Astrocyte (in vitro differentiated cells and primary cell): Measurements from ENCODE around the gene DNAJC13. TPM values are rescaled to one million over a fixed set of nuclear protein-coding genes. Genes with fewer than 3 reads are reported as not detected.

Experiments used
- DNase-seq: peaks from one replicate; pipeline ENCODE4 v3.0.0-alpha.2; 2010; ENCODE audit warnings: low read depth
- FAIRE-seq: peaks from 2 replicates; lab custom pipeline; 2011; peaks lifted over from hg19 to GRCh38; lab: Jason Lieb, UNC
- H2AFZ ChIP-seq: 2 replicates; pipeline ENCODE4 v1.6.0; 2012; ENCODE audit warnings: low read depth, low read length, inconsistent platforms
- H3K27ac ChIP-seq: 2 replicates; pipeline ENCODE4 v1.5.1; 2011; ENCODE audit warnings: low read depth, low read length, inconsistent platforms
- H3K27me3 ChIP-seq: 2 replicates; pipeline ENCODE4 v1.6.0; 2011; ENCODE audit warnings: low read length, inconsistent platforms; ENCODE audit not compliant: insufficient read depth
- H3K36me3 ChIP-seq: 2 replicates; pipeline ENCODE4 v1.5.1; 2011; ENCODE audit warnings: low read length, inconsistent platforms; ENCODE audit not compliant: insufficient read depth
- H3K4me1 ChIP-seq: 2 replicates; pipeline ENCODE4 v1.5.1; 2011; ENCODE audit warnings: low read length, inconsistent platforms; ENCODE audit not compliant: insufficient read depth
- H3K4me2 ChIP-seq: 2 replicates; pipeline ENCODE4 v1.6.0; 2012; ENCODE audit warnings: low read length, inconsistent platforms
- H3K4me3 ChIP-seq: 2 replicates; pipeline ENCODE4 v1.5.1; 2011; ENCODE audit warnings: low read depth, mild to moderate bottlenecking, low read length, inconsistent platforms; ENCODE audit not compliant: insufficient read depth
- H3K79me2 ChIP-seq: 2 replicates; pipeline ENCODE4 v1.6.0; 2012; ENCODE audit warnings: mild to moderate bottlenecking, low read length, inconsistent platforms; ENCODE audit not compliant: insufficient read depth
- H3K9ac ChIP-seq: 2 replicates; pipeline ENCODE4 v1.6.0; 2012; ENCODE audit warnings: mild to moderate bottlenecking, low read length, inconsistent platforms
- H3K9me3 ChIP-seq: 2 replicates; pipeline ENCODE4 v1.5.1; 2012; ENCODE audit warnings: low read depth, mild to moderate bottlenecking, low read length, inconsistent platforms; ENCODE audit not compliant: insufficient read depth
- H4K20me1 ChIP-seq: 2 replicates; pipeline ENCODE4 v1.6.0; 2012; ENCODE audit warnings: low read length, inconsistent platforms; ENCODE audit not compliant: insufficient read depth
- H3K27ac Mint-ChIP-seq: one replicate; pipeline ENCODE4 v1.8.0; 2021; ENCODE audit warnings: mild to moderate bottlenecking, mixed read lengths; ENCODE audit not compliant: unreplicated experiment
- H3K27me3 Mint-ChIP-seq: one replicate; pipeline ENCODE4 v1.8.0; 2021; ENCODE audit warnings: low read depth, mixed read lengths; ENCODE audit not compliant: unreplicated experiment
- H3K36me3 Mint-ChIP-seq: one replicate; pipeline ENCODE4 v1.8.0; 2021; ENCODE audit warnings: low read depth, mixed read lengths; ENCODE audit not compliant: unreplicated experiment
- H3K4me1 Mint-ChIP-seq: one replicate; pipeline ENCODE4 v1.8.0; 2021; ENCODE audit warnings: low read depth, mixed read lengths; ENCODE audit not compliant: unreplicated experiment
- H3K4me3 Mint-ChIP-seq: one replicate; pipeline ENCODE4 v1.8.0; 2021; ENCODE audit warnings: mild to moderate bottlenecking, moderate library complexity, mixed read lengths; ENCODE audit not compliant: unreplicated experiment
- H3K9me3 Mint-ChIP-seq: one replicate; pipeline ENCODE4 v1.8.0; 2021; ENCODE audit warnings: mild to moderate bottlenecking, mixed read lengths; ENCODE audit not compliant: unreplicated experiment
- EZH2 ChIP-seq: IDR thresholded peaks from 2 replicates; pipeline ENCODE4 v1.6.1; 2012; ENCODE audit warnings: mild to moderate bottlenecking, low read length, inconsistent platforms; ENCODE audit not compliant: insufficient read depth
- total RNA-seq: library from RNA; stranded (reverse); gene quantifications from 2 replicates; pipeline ENCODE4 v1.2.1, GENCODE V29; 2021
- TF ChIP-seq, protein P1 (sequence below): IDR thresholded peaks from 2 replicates; pipeline ENCODE4 v1.5.1; 2011; ENCODE audit warnings: low read depth, mild to moderate bottlenecking, inconsistent platforms, low read length, moderate library complexity; ENCODE audit not compliant: insufficient read depth

DNAJC13 gene
- total RNA-seq, 1 donor from 2014 or later: 38.5 TPM

DNA sequence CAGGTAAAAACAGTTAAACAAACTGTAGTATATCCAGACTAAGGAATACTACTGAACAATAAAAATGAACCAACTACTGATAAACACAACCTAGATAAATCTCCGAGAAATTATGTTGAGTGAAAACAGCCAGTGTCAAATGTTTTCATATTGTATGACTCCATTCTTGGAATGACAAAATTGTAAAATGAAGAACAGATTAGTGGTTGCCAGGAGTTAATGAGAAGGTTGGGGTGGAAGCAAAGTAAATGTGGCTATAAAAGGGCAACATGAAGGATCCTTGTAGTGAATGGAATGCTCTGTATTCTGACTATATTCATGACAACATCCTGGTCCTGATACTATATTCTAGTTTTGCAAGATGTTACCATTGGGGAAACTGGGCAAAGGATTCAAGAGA lies 152.3 kb downstream of the DNAJC13 start:
- H3K27ac ChIP-seq: no peak overlapping the region
- no peak overlapping the region for H3K4me2 ChIP-seq
- H3K9me3 Mint-ChIP-seq: peaks cover 6% of the 10 kb centered on the region
- H3K4me3 ChIP-seq: no peak overlapping the region
- H3K36me3 ChIP-seq: no peaks in the 10 kb centered on the region
- no peak overlapping the region for H3K9ac ChIP-seq
- peaks cover 7% of the 10 kb centered on the region for H3K36me3 Mint-ChIP-seq
- peak; percentile 36 for DNase-seq
- H3K27me3 Mint-ChIP-seq: no peaks in the 10 kb centered on the region
- no peaks in the 10 kb centered on the region for H3K4me1 ChIP-seq
- no peak overlapping the region for H3K4me3 Mint-ChIP-seq
- H2AFZ ChIP-seq: no peak overlapping the region
- no peak overlapping the region for H3K27ac Mint-ChIP-seq
- peaks cover 5% of the 10 kb centered on the region for H3K4me1 Mint-ChIP-seq
- TF ChIP-seq, protein P1, sequence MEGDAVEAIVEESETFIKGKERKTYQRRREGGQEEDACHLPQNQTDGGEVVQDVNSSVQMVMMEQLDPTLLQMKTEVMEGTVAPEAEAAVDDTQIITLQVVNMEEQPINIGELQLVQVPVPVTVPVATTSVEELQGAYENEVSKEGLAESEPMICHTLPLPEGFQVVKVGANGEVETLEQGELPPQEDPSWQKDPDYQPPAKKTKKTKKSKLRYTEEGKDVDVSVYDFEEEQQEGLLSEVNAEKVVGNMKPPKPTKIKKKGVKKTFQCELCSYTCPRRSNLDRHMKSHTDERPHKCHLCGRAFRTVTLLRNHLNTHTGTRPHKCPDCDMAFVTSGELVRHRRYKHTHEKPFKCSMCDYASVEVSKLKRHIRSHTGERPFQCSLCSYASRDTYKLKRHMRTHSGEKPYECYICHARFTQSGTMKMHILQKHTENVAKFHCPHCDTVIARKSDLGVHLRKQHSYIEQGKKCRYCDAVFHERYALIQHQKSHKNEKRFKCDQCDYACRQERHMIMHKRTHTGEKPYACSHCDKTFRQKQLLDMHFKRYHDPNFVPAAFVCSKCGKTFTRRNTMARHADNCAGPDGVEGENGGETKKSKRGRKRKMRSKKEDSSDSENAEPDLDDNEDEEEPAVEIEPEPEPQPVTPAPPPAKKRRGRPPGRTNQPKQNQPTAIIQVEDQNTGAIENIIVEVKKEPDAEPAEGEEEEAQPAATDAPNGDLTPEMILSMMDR: no peak
- TF ChIP-seq EZH2: no peak
- H4K20me1 ChIP-seq: no peaks in the 10 kb centered on the region
- FAIRE-seq: peak; percentile 81
- no peaks in the 10 kb centered on the region for H3K27me3 ChIP-seq
- H3K79me2 ChIP-seq: no peaks in the 10 kb centered on the region
- no peaks in the 10 kb centered on the region for H3K9me3 ChIP-seq

DNA sequence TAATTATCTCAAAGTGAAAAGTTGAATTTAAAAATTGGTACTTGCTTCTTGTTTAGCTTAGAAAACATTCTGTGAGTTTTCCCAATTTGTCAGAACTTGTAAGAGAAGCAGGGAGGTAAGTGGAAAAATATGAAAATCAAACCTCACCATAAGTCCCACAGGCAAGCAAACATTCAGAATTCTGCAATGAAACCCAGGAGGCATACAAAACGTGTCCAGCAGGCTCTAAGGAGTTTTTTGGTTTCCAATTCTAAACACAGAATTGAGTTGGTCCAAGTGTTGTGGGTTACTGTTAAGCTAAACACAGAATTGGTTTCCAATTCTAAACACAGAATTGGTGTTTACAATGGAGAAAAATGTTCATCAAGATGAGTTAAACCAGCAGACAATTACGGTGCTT lies 152.7 kb downstream of the DNAJC13 start:
- Histone ChIP-seq H3K4me2 (no peak overlapping the region), H3K4me3 (no peak overlapping the region), H3K9me3 (no peaks in the 10 kb centered on the region), H3K4me1 (no peaks in the 10 kb centered on the region), H2AFZ (no peak overlapping the region), H3K27me3 (no peaks in the 10 kb centered on the region), H3K36me3 (no peaks in the 10 kb centered on the region), H3K27ac (no peak overlapping the region), H3K9ac (no peak overlapping the region), H4K20me1 (no peaks in the 10 kb centered on the region), H3K79me2 (no peaks in the 10 kb centered on the region)
- peaks cover 6% of the 10 kb centered on the region for H3K9me3 Mint-ChIP-seq
- peaks cover 4% of the 10 kb centered on the region for H3K36me3 Mint-ChIP-seq
- no peak overlapping the region for H3K27ac Mint-ChIP-seq
- FAIRE-seq (no peak), DNase-seq (no peak)
- TF ChIP-seq, protein P1: no peak
- no peak for TF ChIP-seq EZH2
- no peaks in the 10 kb centered on the region for H3K27me3 Mint-ChIP-seq
- no peak overlapping the region for H3K4me3 Mint-ChIP-seq
- peaks cover 5% of the 10 kb centered on the region for H3K4me1 Mint-ChIP-seq

DNA sequence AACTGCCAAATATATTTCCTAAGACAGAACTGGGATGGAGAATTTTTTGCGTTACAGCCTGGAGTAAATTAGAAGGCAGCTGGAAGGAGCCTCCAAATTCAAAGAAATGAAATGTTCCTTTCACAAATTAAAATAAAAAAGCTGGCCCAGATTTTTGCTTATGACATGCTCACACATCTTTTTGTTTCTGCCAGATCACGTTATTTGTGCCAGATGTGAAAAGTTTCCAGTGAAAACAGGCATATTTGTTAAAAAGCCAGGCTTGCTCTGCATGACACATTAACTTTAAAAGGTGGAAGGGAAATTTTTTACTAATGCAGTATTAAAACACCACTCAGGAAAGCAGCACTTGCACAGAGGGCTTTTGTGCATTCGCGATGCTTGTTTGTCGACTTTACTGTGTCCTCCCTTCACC lies 156.5 kb downstream of the DNAJC13 start:
- H3K27ac ChIP-seq: no peak overlapping the region
- no peaks in the 10 kb centered on the region for H3K9me3 ChIP-seq
- TF ChIP-seq, protein P1: no peak
- TF ChIP-seq EZH2: no peak
- no peak for FAIRE-seq
- Mint-ChIP-seq H3K9me3 (peaks cover 6% of the 10 kb centered on the region), H3K36me3 (peaks cover 6% of the 10 kb centered on the region), H3K27me3 (no peaks in the 10 kb centered on the region), H3K4me3 (no peak overlapping the region), H3K4me1 (peaks cover 5% of the 10 kb centered on the region), H3K27ac (no peak overlapping the region)
- no peaks in the 10 kb centered on the region for H3K79me2 ChIP-seq
- H3K4me2 ChIP-seq: no peak overlapping the region
- DNase-seq: no peak
- H3K4me3 ChIP-seq: no peak overlapping the region
- H3K27me3 ChIP-seq: no peaks in the 10 kb centered on the region
- H4K20me1 ChIP-seq: no peaks in the 10 kb centered on the region
- no peaks in the 10 kb centered on the region for H3K36me3 ChIP-seq
- H2AFZ ChIP-seq: no peak overlapping the region
- no peaks in the 10 kb centered on the region for H3K4me1 ChIP-seq
- no peak overlapping the region for H3K9ac ChIP-seq
